WI38 (cell line): ENCODE measurements around the gene KRTAP1-5.

ENCODE experiments used
- H3K4me3 ChIP-seq: 2 replicates; pipeline ENCODE4 v1.5.1; 2011; ENCODE audit warnings: low read depth, mild to moderate bottlenecking, control low read depth, low read length
- TF ChIP-seq, protein P1 (sequence below): IDR thresholded peaks from 2 replicates; pipeline ENCODE4 v1.5.1; 2012; ENCODE audit warnings: low read depth, mild to moderate bottlenecking, control low read depth, low read length

Gene KRTAP1-5

DNA sequence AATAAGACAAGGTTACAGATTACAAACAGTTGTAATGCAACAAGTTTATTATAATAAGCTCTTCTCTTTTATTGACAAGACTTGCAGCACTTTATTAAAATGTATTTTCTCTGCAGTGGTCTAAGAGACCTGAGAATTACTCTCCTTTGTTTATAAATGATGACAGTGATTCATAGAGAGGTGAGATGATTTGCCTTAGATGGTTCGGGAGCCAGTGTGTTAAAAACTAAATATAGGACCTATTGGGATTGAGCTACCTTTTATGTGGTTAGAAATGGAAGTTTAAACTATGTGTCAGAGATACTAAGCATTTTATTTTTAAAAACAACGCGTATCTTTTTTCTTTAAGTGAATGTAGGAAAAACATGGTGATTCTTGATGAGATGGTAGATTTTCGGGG lies 30.2 kb downstream of the KRTAP1-5 start:
- TF ChIP-seq, protein P1, sequence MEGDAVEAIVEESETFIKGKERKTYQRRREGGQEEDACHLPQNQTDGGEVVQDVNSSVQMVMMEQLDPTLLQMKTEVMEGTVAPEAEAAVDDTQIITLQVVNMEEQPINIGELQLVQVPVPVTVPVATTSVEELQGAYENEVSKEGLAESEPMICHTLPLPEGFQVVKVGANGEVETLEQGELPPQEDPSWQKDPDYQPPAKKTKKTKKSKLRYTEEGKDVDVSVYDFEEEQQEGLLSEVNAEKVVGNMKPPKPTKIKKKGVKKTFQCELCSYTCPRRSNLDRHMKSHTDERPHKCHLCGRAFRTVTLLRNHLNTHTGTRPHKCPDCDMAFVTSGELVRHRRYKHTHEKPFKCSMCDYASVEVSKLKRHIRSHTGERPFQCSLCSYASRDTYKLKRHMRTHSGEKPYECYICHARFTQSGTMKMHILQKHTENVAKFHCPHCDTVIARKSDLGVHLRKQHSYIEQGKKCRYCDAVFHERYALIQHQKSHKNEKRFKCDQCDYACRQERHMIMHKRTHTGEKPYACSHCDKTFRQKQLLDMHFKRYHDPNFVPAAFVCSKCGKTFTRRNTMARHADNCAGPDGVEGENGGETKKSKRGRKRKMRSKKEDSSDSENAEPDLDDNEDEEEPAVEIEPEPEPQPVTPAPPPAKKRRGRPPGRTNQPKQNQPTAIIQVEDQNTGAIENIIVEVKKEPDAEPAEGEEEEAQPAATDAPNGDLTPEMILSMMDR, result no peak

DNA sequence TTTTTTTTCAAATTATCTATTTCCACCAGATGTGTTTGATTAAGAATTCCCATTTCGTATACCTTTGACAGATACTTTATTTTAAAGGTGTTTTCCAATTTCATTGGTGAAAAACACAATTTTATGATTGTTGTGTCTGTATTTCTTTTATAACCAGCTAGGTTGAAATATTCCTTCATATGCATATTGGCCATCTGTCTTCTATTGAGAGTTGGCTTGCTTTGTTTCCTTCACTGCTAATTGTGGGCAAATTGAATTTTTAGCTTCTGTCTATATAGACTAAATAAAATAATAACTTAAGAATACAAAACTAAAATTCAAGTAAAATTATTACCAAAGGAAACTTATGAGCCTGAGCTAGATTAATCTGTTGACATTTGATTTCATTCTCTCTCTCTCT lies 31.9 kb downstream of the KRTAP1-5 start:
- H3K4me3 ChIP-seq, result no peak overlapping the region
- TF ChIP-seq, protein P1, result no peak

More for the DNA sequence above, 30.2 kb downstream of the KRTAP1-5 start:
- no peak overlapping the region for H3K4me3 ChIP-seq

DNA sequence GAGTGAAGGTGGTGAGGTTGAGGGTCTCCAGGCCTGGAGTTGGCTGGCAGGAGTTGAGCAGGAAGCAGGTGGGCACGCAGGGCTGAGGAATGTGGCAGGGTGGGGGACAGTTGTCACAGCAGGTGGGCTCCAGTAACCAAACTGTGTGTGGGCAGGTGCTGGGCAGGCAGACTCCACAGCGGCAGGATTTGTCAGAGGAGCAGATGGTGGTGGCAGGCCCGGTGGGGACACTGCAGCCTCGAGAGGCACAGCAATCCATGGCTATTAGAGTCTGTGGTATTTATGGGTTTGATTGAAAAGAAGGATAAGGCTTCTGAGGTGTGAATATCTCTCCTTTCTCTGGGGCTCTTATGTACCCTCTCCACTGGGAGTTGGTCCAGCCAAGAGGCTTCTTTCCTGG lies 33.2 kb downstream of the KRTAP1-5 start, which contains the start of gene KRTAP3-3:
Gene KRTAP3-3 (minus strand): TSS at position 326 of the 400 bp plus-strand sequence. CDS start 67 bp downstream, at position 259.
- TF ChIP-seq, protein P1, result no peak

DNA sequence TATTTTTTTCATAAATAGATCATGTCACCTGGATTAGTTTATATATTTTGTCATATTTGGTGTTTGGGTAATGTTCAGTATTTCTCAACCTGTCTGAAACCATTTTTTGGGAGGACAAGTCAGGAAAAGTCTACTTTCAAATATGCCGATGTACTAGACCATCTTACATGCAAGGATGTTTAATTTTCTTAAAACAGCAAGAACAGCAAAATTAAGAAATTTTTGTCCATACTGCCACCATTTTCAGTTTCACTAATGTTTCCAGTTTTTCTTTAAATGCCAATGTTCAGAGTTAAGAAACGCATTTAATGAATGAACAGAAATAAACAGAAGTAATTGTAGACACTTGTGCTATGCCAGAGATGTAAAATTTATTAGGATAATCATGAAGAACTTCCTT lies 33.9 kb downstream of the KRTAP1-5 start:
- TF ChIP-seq, protein P1, result no peak

More for the DNA sequence above, 33.2 kb downstream of the KRTAP1-5 start, which contains the start of gene KRTAP3-3:
- no peak within 1 kb of the TSS for H3K4me3 ChIP-seq

DNA sequence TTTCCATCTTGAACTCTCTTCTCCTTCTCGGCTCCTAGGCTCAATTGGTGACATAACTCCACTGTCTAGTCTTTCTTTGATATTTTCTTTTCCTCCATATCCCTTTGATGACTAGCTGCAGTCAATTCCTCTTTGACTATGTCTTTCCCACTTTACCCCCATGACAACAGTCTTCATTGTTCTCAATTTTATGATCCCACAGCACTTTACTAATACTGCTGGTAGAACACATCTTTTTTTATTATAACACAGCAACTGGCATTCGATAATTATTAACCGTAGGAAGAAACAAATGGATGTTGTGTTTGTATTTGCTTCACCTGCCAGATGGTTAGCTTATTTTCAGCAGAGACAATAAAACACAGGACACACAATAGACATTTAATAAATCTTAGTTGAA lies 34.3 kb downstream of the KRTAP1-5 start:
- H3K4me3 ChIP-seq, result no peak overlapping the region
- TF ChIP-seq, protein P1, result no peak

More for the DNA sequence above, 33.9 kb downstream of the KRTAP1-5 start:
- no peak overlapping the region for H3K4me3 ChIP-seq

DNA sequence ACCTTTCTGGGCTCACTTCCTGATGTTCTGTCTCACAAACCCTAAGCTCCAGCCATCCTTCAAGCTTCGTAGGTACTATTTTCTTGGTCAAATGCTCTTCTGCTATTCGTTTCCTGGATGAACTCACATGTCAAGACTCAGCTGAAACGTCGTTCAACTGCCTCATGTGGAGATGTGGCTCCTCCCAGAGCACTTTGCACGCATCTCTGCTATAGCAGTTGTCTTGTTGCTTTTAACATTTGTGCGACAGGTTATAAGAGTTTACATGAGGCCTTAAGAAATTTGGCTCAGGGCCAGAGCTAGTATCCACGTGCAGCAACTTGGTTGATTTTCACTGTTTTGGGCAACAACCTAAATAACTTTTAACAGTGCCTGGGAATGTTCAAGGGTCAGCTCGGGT lies 40.1 kb downstream of the KRTAP1-5 start:
- H3K4me3 ChIP-seq, result no peak overlapping the region
- TF ChIP-seq, protein P1, result no peak

DNA sequence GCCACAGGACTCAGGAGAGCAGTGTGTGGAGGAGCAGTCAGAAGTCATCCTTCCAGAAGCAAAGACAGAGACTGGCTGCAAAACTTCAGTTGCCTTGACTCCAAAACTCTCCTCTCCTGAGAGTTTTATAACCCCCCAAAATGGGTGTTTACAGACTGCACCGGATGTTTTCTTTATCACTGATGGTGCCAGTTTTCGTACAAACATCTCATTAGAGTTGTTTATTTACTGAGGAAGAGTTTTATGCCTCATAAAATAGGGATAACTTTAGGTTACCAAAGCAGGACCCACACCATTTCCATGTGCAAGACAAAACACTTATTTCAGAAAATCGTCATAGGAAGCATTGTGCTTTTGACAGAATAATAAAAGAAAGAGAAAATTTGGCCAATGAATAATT lies 42.8 kb downstream of the KRTAP1-5 start, which contains the start of gene KRT40:
Gene KRT40 (minus strand): TSS at position 101 of the 400 bp plus-strand sequence. CDS start 53 bp downstream, at position 48.
- TF ChIP-seq, protein P1, result no peak
- no peak within 1 kb of the TSS for H3K4me3 ChIP-seq
